ENCODE measurements around the gene SYT8.
A peak's percentile ranks its signal among the peaks of the same experiment; 100 is the strongest.

- TF ChIP-seq, protein P1, sequence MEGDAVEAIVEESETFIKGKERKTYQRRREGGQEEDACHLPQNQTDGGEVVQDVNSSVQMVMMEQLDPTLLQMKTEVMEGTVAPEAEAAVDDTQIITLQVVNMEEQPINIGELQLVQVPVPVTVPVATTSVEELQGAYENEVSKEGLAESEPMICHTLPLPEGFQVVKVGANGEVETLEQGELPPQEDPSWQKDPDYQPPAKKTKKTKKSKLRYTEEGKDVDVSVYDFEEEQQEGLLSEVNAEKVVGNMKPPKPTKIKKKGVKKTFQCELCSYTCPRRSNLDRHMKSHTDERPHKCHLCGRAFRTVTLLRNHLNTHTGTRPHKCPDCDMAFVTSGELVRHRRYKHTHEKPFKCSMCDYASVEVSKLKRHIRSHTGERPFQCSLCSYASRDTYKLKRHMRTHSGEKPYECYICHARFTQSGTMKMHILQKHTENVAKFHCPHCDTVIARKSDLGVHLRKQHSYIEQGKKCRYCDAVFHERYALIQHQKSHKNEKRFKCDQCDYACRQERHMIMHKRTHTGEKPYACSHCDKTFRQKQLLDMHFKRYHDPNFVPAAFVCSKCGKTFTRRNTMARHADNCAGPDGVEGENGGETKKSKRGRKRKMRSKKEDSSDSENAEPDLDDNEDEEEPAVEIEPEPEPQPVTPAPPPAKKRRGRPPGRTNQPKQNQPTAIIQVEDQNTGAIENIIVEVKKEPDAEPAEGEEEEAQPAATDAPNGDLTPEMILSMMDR (IDR thresholded peaks at IDR 0.05 in 8 of 11, conservative IDR thresholded peaks at IDR 0.05 in 3 of 11): no peak
- TF ChIP-seq POLR2A (IDR thresholded peaks at IDR 0.05) (no peak), POLR2AphosphoS5 (IDR thresholded peaks at IDR 0.05) (peak; percentile 5 to 59 (median 34))
Measured at GRCh38 chr11:1854132-1854948, 19.6 kb downstream of the SYT8 start.
